GM19238 (cell line): Measurements from ENCODE around the gene KCNN3.

ENCODE experiments used
- DNase-seq: peaks from one replicate; pipeline ENCODE4 v3.0.0; 2011; ENCODE audit warnings: low spot score; ENCODE audit not compliant: insufficient read length

KCNN3 gene

GRCh38 chr1:154816937-154817336 is 53.1 kb downstream of the KCNN3 start:
- DNase-seq: no peak

GRCh38 chr1:154816369-154816768 is 53.7 kb downstream of the KCNN3 start:
- DNase-seq: no peak

- no peak for DNase-seq
Measured at GRCh38 chr1:154813846-154814505, 56.1 kb downstream of the KCNN3 start.

- no peak for DNase-seq
Measured at GRCh38 chr1:154813300-154813816, 56.7 kb downstream of the KCNN3 start.

- no peak for DNase-seq
Measured at GRCh38 chr1:154812877-154813276, 57.2 kb downstream of the KCNN3 start.

- DNase-seq: no peak
Measured at GRCh38 chr1:154810571-154810970, 59.5 kb downstream of the KCNN3 start.

GRCh38 chr1:154809436-154810413 is 60.4 kb downstream of the KCNN3 start:
- no peak for DNase-seq

- DNase-seq: peak; percentile 39
Measured at GRCh38 chr1:154808909-154809262, 61.2 kb downstream of the KCNN3 start.

- no peak for DNase-seq
Measured at GRCh38 chr1:154808261-154808908, 61.7 kb downstream of the KCNN3 start.

- DNase-seq: peak; percentile 71
Measured at GRCh38 chr1:154807048-154807591, 63.0 kb downstream of the KCNN3 start.

GRCh38 chr1:154806333-154806732 is 63.7 kb downstream of the KCNN3 start:
- DNase-seq: no peak

- no peak for DNase-seq
Measured at GRCh38 chr1:154802982-154803920, 66.8 kb downstream of the KCNN3 start.

GRCh38 chr1:154802336-154802969 is 67.6 kb downstream of the KCNN3 start:
- no peak for DNase-seq

GRCh38 chr1:154801234-154802011 is 68.7 kb downstream of the KCNN3 start:
- DNase-seq: no peak

GRCh38 chr1:154799188-154799587 is 70.9 kb downstream of the KCNN3 start:
- no peak for DNase-seq

GRCh38 chr1:154798645-154799044 is 71.4 kb downstream of the KCNN3 start:
- no peak for DNase-seq

- no peak for DNase-seq
Measured at GRCh38 chr1:154797175-154797574, 72.9 kb downstream of the KCNN3 start.

- no peak for DNase-seq
Measured at GRCh38 chr1:154796303-154796892, 73.7 kb downstream of the KCNN3 start.

- DNase-seq: no peak
Measured at GRCh38 chr1:154794608-154795007, 75.5 kb downstream of the KCNN3 start.
